H9 (cell line): Measurements from ENCODE around the gene TMPRSS7. TPM values are rescaled to one million over a fixed set of nuclear protein-coding genes. Genes with fewer than 3 reads are reported as not detected.

Experiments used
- DNase-seq: peaks from one replicate; pipeline ENCODE4 v3.0.0-alpha.2; 2017
- H2AFZ ChIP-seq: one replicate; pipeline ENCODE4 v1.6.1; 2013; ENCODE audit warnings: mild to moderate bottlenecking, low read length, control low read depth, moderate library complexity
- H2AK5ac ChIP-seq: 2 replicates; pipeline ENCODE4 v1.6.1; 2013; ENCODE audit warnings: low read length, control low read depth, mixed read lengths; ENCODE audit not compliant: insufficient read length
- H2BK120ac ChIP-seq: one replicate; pipeline ENCODE4 v1.6.1; 2013; ENCODE audit warnings: low read depth, mild to moderate bottlenecking, low read length, control low read depth, inconsistent platforms; ENCODE audit not compliant: poor library complexity, severe bottlenecking
- H2BK12ac ChIP-seq: 2 replicates; pipeline ENCODE4 v1.6.1; 2013; ENCODE audit warnings: low read length, control low read depth, mixed read lengths, low read depth; ENCODE audit not compliant: insufficient read length
- H2BK15ac ChIP-seq: 2 replicates; pipeline ENCODE4 v1.6.1; 2013; ENCODE audit warnings: low read depth, low read length, control low read depth
- H2BK20ac ChIP-seq: one replicate; pipeline ENCODE4 v1.6.1; 2013; ENCODE audit warnings: low read depth, mild to moderate bottlenecking, low read length, control low read depth, inconsistent platforms; ENCODE audit not compliant: poor library complexity, severe bottlenecking
- H2BK5ac ChIP-seq: 2 replicates; pipeline ENCODE4 v1.6.1; 2013; ENCODE audit warnings: low read length, control low read depth, mixed read lengths; ENCODE audit not compliant: insufficient read length
- H3K14ac ChIP-seq: 2 replicates; pipeline ENCODE4 v1.6.1; 2013; ENCODE audit warnings: low read length, control low read depth; ENCODE audit not compliant: insufficient read depth
- H3K18ac ChIP-seq: 2 replicates; pipeline ENCODE4 v1.6.1; 2013; ENCODE audit warnings: low read depth, mild to moderate bottlenecking, mixed read lengths, low read length, control low read depth; ENCODE audit not compliant: insufficient read length
- H3K23ac ChIP-seq: 2 replicates; pipeline ENCODE4 v1.6.1; 2013; ENCODE audit warnings: low read length, control low read depth, mixed read lengths, low read depth; ENCODE audit not compliant: insufficient read length
- H3K23me2 ChIP-seq: 2 replicates; pipeline ENCODE4 v1.6.1; 2013; ENCODE audit warnings: low read depth, mild to moderate bottlenecking, mixed read lengths, low read length, control low read depth; ENCODE audit not compliant: insufficient read length, poor library complexity, severe bottlenecking
- H3K27ac ChIP-seq: 2 replicates; pipeline ENCODE4 v1.5.1; 2013; ENCODE audit warnings: low read length, control low read depth, mixed read lengths, low read depth; ENCODE audit not compliant: insufficient read length
- H3K27me3 ChIP-seq: 2 replicates; pipeline ENCODE4 v1.6.1; 2013; ENCODE audit warnings: low read length, control low read depth, inconsistent platforms; ENCODE audit not compliant: insufficient read depth
- H3K4ac ChIP-seq: 2 replicates; pipeline ENCODE4 v1.6.1; 2013; ENCODE audit warnings: low read depth, mild to moderate bottlenecking, control low read depth, inconsistent platforms, low read length, moderate library complexity
- H3K4me1 ChIP-seq: 2 replicates; pipeline ENCODE4 v1.6.1; 2013; ENCODE audit warnings: low read length, control low read depth, inconsistent platforms; ENCODE audit not compliant: insufficient read depth
- H3K4me2 ChIP-seq: 2 replicates; pipeline ENCODE4 v1.6.1; 2013; ENCODE audit warnings: low read length, control low read depth, mixed read lengths; ENCODE audit not compliant: insufficient read length, insufficient read depth
- H3K56ac ChIP-seq: 2 replicates; pipeline ENCODE4 v1.6.1; 2013; ENCODE audit warnings: low read depth, mild to moderate bottlenecking, mixed read lengths, low read length, control low read depth; ENCODE audit not compliant: insufficient read length
- H3K79me1 ChIP-seq: 2 replicates; pipeline ENCODE4 v1.6.1; 2013; ENCODE audit warnings: low read depth, mild to moderate bottlenecking, moderate library complexity, low read length, control low read depth, inconsistent platforms; ENCODE audit not compliant: insufficient read depth, poor library complexity, severe bottlenecking
- H3K79me2 ChIP-seq: 2 replicates; pipeline ENCODE4 v1.6.1; 2013; ENCODE audit warnings: low read length, control low read depth, inconsistent platforms; ENCODE audit not compliant: insufficient read depth
- H3K9ac ChIP-seq: 2 replicates; pipeline ENCODE4 v1.6.1; 2013; ENCODE audit warnings: low read length, control low read depth, mixed read lengths; ENCODE audit not compliant: insufficient read length; ENCODE audit errors: extremely low read depth
- H3K9me3 ChIP-seq: one replicate; pipeline ENCODE4 v1.6.1; 2013; ENCODE audit warnings: low read depth, low read length, inconsistent platforms; ENCODE audit not compliant: control insufficient read depth
- H3T11ph ChIP-seq: one replicate; pipeline ENCODE4 v1.6.1; 2013; ENCODE audit warnings: mild to moderate bottlenecking, low read length, control low read depth, inconsistent platforms
- H4K20me1 ChIP-seq: one replicate; pipeline ENCODE4 v1.6.1; 2013; ENCODE audit not compliant: control insufficient read depth, insufficient read length, insufficient read depth
- H4K5ac ChIP-seq: 2 replicates; pipeline ENCODE4 v1.6.1; 2013; ENCODE audit warnings: low read depth, mild to moderate bottlenecking, mixed read lengths, low read length, control low read depth; ENCODE audit not compliant: insufficient read length
- H4K8ac ChIP-seq: replicated peaks from 2 replicates; pipeline ENCODE4 v1.6.1; 2013; ENCODE audit warnings: low read length, control low read depth, mixed read lengths, low read depth; ENCODE audit not compliant: insufficient read length
- H4K91ac ChIP-seq: 2 replicates; pipeline ENCODE4 v1.6.1; 2013; ENCODE audit warnings: low read depth, mild to moderate bottlenecking, moderate library complexity, mixed read lengths, low read length, control low read depth; ENCODE audit not compliant: insufficient read length
- H3K27ac Mint-ChIP-seq, 3 experiments: 2 replicates in 2 of 3; 3 replicates in 1 of 3; pipeline ENCODE4 v1.8.0; 2020 to 2021; ENCODE audit warnings: mixed read lengths in 3 of 3, mild to moderate bottlenecking in 1 of 3, moderate library complexity in 1 of 3
- H3K27me3 Mint-ChIP-seq: 2 replicates; pipeline ENCODE4 v1.8.0; 2021; ENCODE audit warnings: low read depth, mild to moderate bottlenecking, moderate library complexity, mixed read lengths
- H3K36me3 Mint-ChIP-seq, 3 experiments: 2 replicates in 2 of 3; 3 replicates in 1 of 3; pipeline ENCODE4 v1.8.0; 2020 to 2021; ENCODE audit warnings: low read depth in 3 of 3, mixed read lengths in 3 of 3; ENCODE audit not compliant: insufficient read depth in 1 of 3
- H3K4me1 Mint-ChIP-seq, 2 experiments: 2 replicates each; pipeline ENCODE4 v1.8.0; 2020; ENCODE audit warnings: mixed read lengths in 2 of 2
- H3K4me3 Mint-ChIP-seq, 2 experiments: 2 replicates in 1 of 2; 3 replicates in 1 of 2; pipeline ENCODE4 v1.8.0; 2020 to 2021; ENCODE audit warnings: mild to moderate bottlenecking in 2 of 2, mixed read lengths in 2 of 2, moderate library complexity in 1 of 2
- H3K9me3 Mint-ChIP-seq, 2 experiments: 2 replicates in 1 of 2; 3 replicates in 1 of 2; pipeline ENCODE4 v1.8.0; 2020; ENCODE audit warnings: mild to moderate bottlenecking in 2 of 2, mixed read lengths in 2 of 2, moderate library complexity in 1 of 2
- WGBS: extraction: QIAGEN DNeasy Blood & Tissue Kit; methylation state at CpG from one replicate; pipeline ENCODE4 v1.1.7; 2013; ENCODE audit warnings: missing lambda C conversion rate, low lambda C conversion rate, mixed read lengths; ENCODE audit not compliant: insufficient read length; ENCODE audit errors: extremely low coverage; 5-methylcytosine and 5-hydroxymethylcytosine counted together
- total RNA-seq: library from RNA; stranded (reverse); gene quantifications from 2 replicates; pipeline ENCODE4 v1.2.1, GENCODE V29; 2021
- TF ChIP-seq, protein P1 (sequence below): fragments of 200-600 bp; sonication (generic); conservative IDR thresholded peaks from 3 replicates; pipeline ENCODE4 v1.8.0; 2021; ENCODE audit warnings: antibody characterized with exemption, mild to moderate bottlenecking

Gene TMPRSS7
- total RNA-seq, 1 experiment from 2014 or later, result not detected

GRCh38 chr3:112104774-112105173 is 70.2 kb downstream of the TMPRSS7 start:
- no peak overlapping the region for H2BK120ac ChIP-seq
- peaks cover 3 to 14% (median 6%) of the 10 kb centered on the region in 3 experiments; a peak in 5 of 7 replicates for H3K36me3 Mint-ChIP-seq
- H2BK20ac ChIP-seq, result no peak overlapping the region

More at GRCh38 chr3:112104774-112105173, 70.2 kb downstream of the TMPRSS7 start:
- H2BK12ac ChIP-seq, result no peak overlapping the region
- Mint-ChIP-seq H3K27me3 (no peaks in the 10 kb centered on the region), H3K4me3 (no peak overlapping the region), H3K9me3 (no peaks in the 10 kb centered on the region), H3K4me1 (peaks cover 7 to 8% of the 10 kb centered on the region in 2 experiments), H3K27ac (no peak overlapping the region)
- H4K20me1 ChIP-seq, result no peaks in the 10 kb centered on the region
- no peak overlapping the region for H3T11ph ChIP-seq
- H3K23ac ChIP-seq, result no peak overlapping the region
- TF ChIP-seq, protein P1, sequence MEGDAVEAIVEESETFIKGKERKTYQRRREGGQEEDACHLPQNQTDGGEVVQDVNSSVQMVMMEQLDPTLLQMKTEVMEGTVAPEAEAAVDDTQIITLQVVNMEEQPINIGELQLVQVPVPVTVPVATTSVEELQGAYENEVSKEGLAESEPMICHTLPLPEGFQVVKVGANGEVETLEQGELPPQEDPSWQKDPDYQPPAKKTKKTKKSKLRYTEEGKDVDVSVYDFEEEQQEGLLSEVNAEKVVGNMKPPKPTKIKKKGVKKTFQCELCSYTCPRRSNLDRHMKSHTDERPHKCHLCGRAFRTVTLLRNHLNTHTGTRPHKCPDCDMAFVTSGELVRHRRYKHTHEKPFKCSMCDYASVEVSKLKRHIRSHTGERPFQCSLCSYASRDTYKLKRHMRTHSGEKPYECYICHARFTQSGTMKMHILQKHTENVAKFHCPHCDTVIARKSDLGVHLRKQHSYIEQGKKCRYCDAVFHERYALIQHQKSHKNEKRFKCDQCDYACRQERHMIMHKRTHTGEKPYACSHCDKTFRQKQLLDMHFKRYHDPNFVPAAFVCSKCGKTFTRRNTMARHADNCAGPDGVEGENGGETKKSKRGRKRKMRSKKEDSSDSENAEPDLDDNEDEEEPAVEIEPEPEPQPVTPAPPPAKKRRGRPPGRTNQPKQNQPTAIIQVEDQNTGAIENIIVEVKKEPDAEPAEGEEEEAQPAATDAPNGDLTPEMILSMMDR, result no peak
- no peak overlapping the region for H3K27ac ChIP-seq
- H3K4me1 ChIP-seq, result no peaks in the 10 kb centered on the region
- no peaks in the 10 kb centered on the region for H3K79me2 ChIP-seq
- DNase-seq, result no peak
- no peak overlapping the region for H3K14ac ChIP-seq
- H3K9me3 ChIP-seq, result no peaks in the 10 kb centered on the region
- H4K5ac ChIP-seq, result no peak overlapping the region
- H3K4me2 ChIP-seq, result no peak overlapping the region
- no CpG with 5 or more reads among the region's 2 CpGs for WGBS
- H2AK5ac ChIP-seq, result no peak overlapping the region
- no peak overlapping the region for H2BK15ac ChIP-seq
- H3K27me3 ChIP-seq, result no peaks in the 10 kb centered on the region
- H3K23me2 ChIP-seq, result no peaks in the 10 kb centered on the region
- no peak overlapping the region for H4K8ac ChIP-seq
- no peak overlapping the region for H4K91ac ChIP-seq
- no peak overlapping the region for H2BK5ac ChIP-seq
- H3K79me1 ChIP-seq, result no peaks in the 10 kb centered on the region
- no peak overlapping the region for H3K4ac ChIP-seq
- no peak overlapping the region for H3K18ac ChIP-seq
- H2AFZ ChIP-seq, result no peak overlapping the region
- H3K56ac ChIP-seq, result no peak overlapping the region
- no peak overlapping the region for H3K9ac ChIP-seq
